ENCODE results near the gene PRKAR2B. TPM values are rescaled to one million over a fixed set of nuclear protein-coding genes. Genes with fewer than 3 reads are reported as not detected.

PRKAR2B gene
- total and polyA plus RNA-seq, 2 donors (not counting 1 experiment from before 2014, with no cell fraction given): 0.07 to 0.81 TPM

- CTCF ChIA-PET: interaction anchor here (0.9 to 7.7 kb wide), 7 partner anchors 13 to 360 kb away, joined by 3 to 241 read pairs (median 40); partner anchors contain the start of gene HBP1
- no peak overlapping the region for H3K9ac ChIP-seq (ENCODE audit: low read length)
- no peak overlapping the region for H3K27ac ChIP-seq (ENCODE audit: low read length in 2 of 2)
- H3K4me2 ChIP-seq (replicated peaks; ENCODE audit: low read depth, low read length, poor library complexity, severe bottlenecking): no peak overlapping the region
- no peak overlapping the region for H3K4me3 ChIP-seq (ENCODE audit: control extremely low read depth in 1 of 5, extremely low read depth in 1 of 5, insufficient read depth in 1 of 5, low read depth in 2 of 5, low read length in 4 of 5)
- H3K27me3 Mint-ChIP-seq: no peaks in the 10 kb centered on the region
- no peaks in the 10 kb centered on the region for H3K4me1 ChIP-seq (ENCODE audit: control insufficient read depth in 2 of 2, insufficient read depth in 2 of 2, low read length in 2 of 2)
- 90% methylated on average over 4 of the region's 7 CpGs for WGBS (ENCODE audit: insufficient coverage)
- no peak for ATAC-seq (ENCODE audit: low read depth)
- H3K36me3 ChIP-seq (replicated peaks in 1 of 2; ENCODE audit: control extremely low read depth in 1 of 2, control insufficient read depth in 1 of 2, extremely low read depth in 1 of 2, insufficient read depth in 2 of 2, low read length in 1 of 2): no peaks in the 10 kb centered on the region
- no peak overlapping the region for H2AFZ ChIP-seq (ENCODE audit: insufficient read depth, low read depth, low read length, poor library complexity, severe bottlenecking)
- no peak for DNase-seq
- no peak overlapping the region for H3K4me3 Mint-ChIP-seq
- H3K9me3 Mint-ChIP-seq (ENCODE audit: insufficient read depth): no peaks in the 10 kb centered on the region
- no peaks in the 10 kb centered on the region for H3K9me3 ChIP-seq (ENCODE audit: control extremely low read depth in 1 of 3, control insufficient read depth in 2 of 3, insufficient read depth in 1 of 3, low read length in 2 of 3)
- H3K27me3 ChIP-seq (replicated peaks in 1 of 4; ENCODE audit: control extremely low read depth in 1 of 4, control insufficient read depth in 3 of 4, insufficient read depth in 4 of 4, low read length in 3 of 4): no peaks in the 10 kb centered on the region
- TF ChIP-seq CTCF (IDR thresholded peaks at IDR 0.05): no peak
- TF ChIP-seq EZH2 (IDR thresholded peaks at IDR 0.05; ENCODE audit: borderline replicate concordance, insufficient read depth, low read depth, low read length, poor library complexity, severe bottlenecking): no peak
- intact Hi-C loops (cut with micrococcal nuclease): loop anchor here (2.0 to 5.0 kb wide), 2 partner anchors 15 to 489 kb away; partner anchors contain the start of gene CCDC71L
- peaks cover 4% of the 10 kb centered on the region for H3K4me1 Mint-ChIP-seq
- H3K27ac Mint-ChIP-seq: no peak overlapping the region
- H3K79me2 ChIP-seq (ENCODE audit: control insufficient read depth, insufficient read depth, low read length): no peaks in the 10 kb centered on the region
- H4K20me1 ChIP-seq (ENCODE audit: control insufficient read depth, insufficient read depth, low read length, poor library complexity, severe bottlenecking): no peaks in the 10 kb centered on the region
- POLR2A ChIA-PET: interaction anchor here (1.2 kb wide), 1 partner anchor 17 kb away, joined by 7 read pairs; the partner anchor contains the start of gene HBP1
Measured at GRCh38 chr7:107151538-107151937, 107.0 kb downstream of the PRKAR2B start.

GRCh38 chr7:107152011-107152410 lies 107.5 kb downstream of the PRKAR2B start:
- Histone ChIP-seq H3K4me1 (ENCODE audit: control insufficient read depth in 2 of 2, insufficient read depth in 2 of 2, low read length in 2 of 2) (no peaks in the 10 kb centered on the region), H3K4me2 (replicated peaks; ENCODE audit: low read depth, low read length, poor library complexity, severe bottlenecking) (no peak overlapping the region), H3K79me2 (ENCODE audit: control insufficient read depth, insufficient read depth, low read length) (no peaks in the 10 kb centered on the region), H4K20me1 (ENCODE audit: control insufficient read depth, insufficient read depth, low read length, poor library complexity, severe bottlenecking) (no peaks in the 10 kb centered on the region), H3K27me3 (replicated peaks in 1 of 4; ENCODE audit: control extremely low read depth in 1 of 4, control insufficient read depth in 3 of 4, insufficient read depth in 4 of 4, low read length in 3 of 4) (no peaks in the 10 kb centered on the region), H3K9ac (ENCODE audit: low read length) (no peak overlapping the region), H2AFZ (ENCODE audit: insufficient read depth, low read depth, low read length, poor library complexity, severe bottlenecking) (no peak overlapping the region), H3K36me3 (replicated peaks in 1 of 2; ENCODE audit: control extremely low read depth in 1 of 2, control insufficient read depth in 1 of 2, extremely low read depth in 1 of 2, insufficient read depth in 2 of 2, low read length in 1 of 2) (no peaks in the 10 kb centered on the region), H3K4me3 (ENCODE audit: control extremely low read depth in 1 of 5, extremely low read depth in 1 of 5, insufficient read depth in 1 of 5, low read depth in 2 of 5, low read length in 4 of 5) (no peak overlapping the region), H3K27ac (ENCODE audit: low read length in 2 of 2) (no peak overlapping the region), H3K9me3 (ENCODE audit: control extremely low read depth in 1 of 3, control insufficient read depth in 2 of 3, insufficient read depth in 1 of 3, low read length in 2 of 3) (no peaks in the 10 kb centered on the region)
- ChIA-PET CTCF (interaction anchor here (0.9 to 7.7 kb wide), 7 partner anchors 13 to 361 kb away, joined by 3 to 241 read pairs (median 7); partner anchors contain the start of gene HBP1), POLR2A (interaction anchor here (1.2 kb wide), 1 partner anchor 17 kb away, joined by 7 read pairs; the partner anchor contains the start of gene HBP1)
- DNase-seq: no peak
- H3K4me3 Mint-ChIP-seq: no peak overlapping the region
- TF ChIP-seq CTCF (IDR thresholded peaks at IDR 0.05): no peak
- no peak for TF ChIP-seq EZH2 (IDR thresholded peaks at IDR 0.05; ENCODE audit: borderline replicate concordance, insufficient read depth, low read depth, low read length, poor library complexity, severe bottlenecking)
- peaks cover 4% of the 10 kb centered on the region for H3K4me1 Mint-ChIP-seq
- no peaks in the 10 kb centered on the region for H3K27me3 Mint-ChIP-seq
- WGBS (ENCODE audit: insufficient coverage): 44% methylated on average over 2 of the region's 4 CpGs
- intact Hi-C loops (cut with micrococcal nuclease): loop anchor here (5.0 kb wide), 1 partner anchor 490 kb away; the partner anchor contains the start of gene CCDC71L
- H3K27ac Mint-ChIP-seq: no peak overlapping the region
- no peaks in the 10 kb centered on the region for H3K9me3 Mint-ChIP-seq (ENCODE audit: insufficient read depth)
- ATAC-seq (ENCODE audit: low read depth): no peak
